ENCODE data around the gene PPFIA1. TPM values are rescaled to one million over a fixed set of nuclear protein-coding genes. Genes with fewer than 3 reads are reported as not detected.

Gene PPFIA1
- 41.8 TPM for total RNA-seq
- long read RNA-seq, full-length matches to known transcripts = 4 of 52 reads
- long read RNA-seq, partial matches to known transcripts = 24 of 52 reads
- long read RNA-seq, other reads (novel, unspliced or antisense) = 24 of 52 reads

GRCh38 chr11:70270104-70270876 is at the start of gene PPFIA1:
Gene PPFIA1 (plus strand): TSS chr11:70270690. CDS start chr11:70272173, 1,483 bp downstream.
- peak; percentile 97 for DNase-seq
- ATAC-seq (ENCODE audit: poor library complexity) = peak; percentile 99
- intact Hi-C loops (cut with DNase I) = no loop called here

GRCh38 chr11:70220920-70221319 is 49.6 kb upstream of the PPFIA1 start:
- ATAC-seq (ENCODE audit: poor library complexity) (no peak), DNase-seq (no peak)
- intact Hi-C loops (cut with DNase I) = no loop called here

GRCh38 chr11:70225681-70226177 is 44.8 kb upstream of the PPFIA1 start:
- peak; percentile 55 for ATAC-seq (ENCODE audit: poor library complexity)
- intact Hi-C loops (cut with DNase I) = no loop called here
- peak; percentile 55 for DNase-seq

DNA sequence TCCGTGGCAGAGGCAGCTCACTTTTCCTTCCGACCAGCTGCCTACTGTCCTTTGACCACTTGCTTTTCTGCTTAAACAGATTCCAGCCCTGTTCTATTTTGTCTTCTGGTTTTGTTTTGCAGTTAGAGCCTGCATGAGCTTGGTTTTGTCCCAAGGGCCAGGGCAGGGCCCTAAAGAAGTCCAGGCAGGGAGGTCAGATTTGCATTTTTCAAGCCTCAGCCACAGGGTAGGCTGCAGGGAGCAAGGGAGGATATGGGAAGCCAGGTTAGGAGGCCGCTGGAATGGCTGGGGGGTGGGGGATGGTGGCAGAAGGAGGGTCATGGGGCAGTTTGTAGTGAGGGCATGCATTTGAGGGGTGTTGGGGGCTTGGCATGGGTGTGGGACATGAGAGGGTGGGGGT is 44.3 kb upstream of the PPFIA1 start:
- DNase-seq = no peak
- ATAC-seq (ENCODE audit: poor library complexity) = no peak
- intact Hi-C loops (cut with DNase I) = no loop called here

DNA sequence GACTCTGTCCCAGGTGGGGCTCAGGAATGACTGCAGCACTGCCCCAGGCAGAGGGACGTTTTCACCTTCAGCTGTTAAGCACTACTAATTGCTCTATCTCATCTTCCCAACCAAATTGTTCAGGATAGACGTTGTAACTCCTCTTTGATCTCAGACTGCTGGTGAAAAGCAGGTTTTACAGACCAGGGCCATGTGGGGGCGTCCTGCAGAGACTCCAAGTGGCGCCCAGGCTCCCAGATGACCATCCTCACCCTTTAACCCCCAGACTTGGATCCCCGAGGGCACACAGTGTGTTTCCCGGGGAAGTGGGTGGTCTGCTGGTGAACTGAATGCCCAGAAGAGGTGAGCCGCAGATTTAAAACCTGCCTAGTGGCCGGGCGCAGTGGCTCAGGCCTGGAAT is 43.5 kb upstream of the PPFIA1 start:
- intact Hi-C loops (cut with DNase I) = no loop called here
- no peak for ATAC-seq (ENCODE audit: poor library complexity)
- no peak for DNase-seq

- intact Hi-C loops (cut with DNase I) = no loop called here
- no peak for ATAC-seq (ENCODE audit: poor library complexity)
- no peak for DNase-seq
These were observed 40.8 kb upstream of the PPFIA1 start for GRCh38 chr11:70229737-70230136.

- no peak for ATAC-seq (ENCODE audit: poor library complexity)
- intact Hi-C loops (cut with DNase I) = no loop called here
- DNase-seq = no peak
These were observed 40.2 kb upstream of the PPFIA1 start for GRCh38 chr11:70230151-70230839.

DNA sequence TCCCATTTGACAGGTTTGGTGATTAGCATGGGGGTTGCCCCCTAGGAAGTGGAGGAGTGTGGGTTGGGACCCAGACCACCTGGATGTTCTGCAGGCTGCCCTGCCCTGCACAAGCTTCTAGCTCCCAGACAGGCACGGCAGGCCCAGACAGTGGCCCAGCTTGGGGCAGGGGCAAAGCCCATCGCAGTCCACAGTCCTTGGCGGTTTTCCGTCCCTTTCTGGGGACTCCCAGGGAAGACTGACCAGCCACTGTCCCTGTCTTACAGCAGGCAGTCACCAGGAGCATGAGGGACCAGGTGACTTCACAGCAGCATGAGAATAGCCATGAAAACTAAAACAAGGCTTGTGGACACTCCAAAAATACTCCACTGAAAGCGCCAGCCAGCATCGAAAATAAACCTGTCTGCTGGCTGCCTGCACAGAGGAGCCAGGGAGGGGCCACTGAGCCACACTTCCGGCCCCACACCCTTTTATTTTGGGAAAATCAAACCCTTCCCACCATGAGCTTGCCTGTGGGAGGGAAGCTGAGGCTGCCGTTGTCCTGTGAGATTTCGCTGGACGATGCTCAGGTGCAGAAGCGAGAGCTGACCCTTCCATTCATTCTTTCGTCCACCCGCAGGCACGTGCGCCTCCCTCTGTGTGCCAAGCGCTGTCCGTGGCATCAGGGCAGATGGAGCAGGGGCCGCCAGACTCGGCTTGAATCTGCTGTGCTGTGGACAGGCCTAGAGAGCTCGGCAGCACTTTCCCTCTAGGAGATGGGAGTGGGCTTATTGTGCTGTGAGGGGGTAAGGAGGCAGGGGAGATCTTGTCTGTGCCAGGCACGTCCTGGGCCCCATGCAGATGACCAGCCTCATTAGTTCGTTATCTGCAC is 39.4 kb upstream of the PPFIA1 start:
- ATAC-seq (ENCODE audit: poor library complexity) (peak; percentile 86), DNase-seq (no peak)
- intact Hi-C loops (cut with DNase I) = no loop called here

- DNase-seq = no peak
- intact Hi-C loops (cut with DNase I) = no loop called here
- ATAC-seq (ENCODE audit: poor library complexity) = no peak
These were observed 37.5 kb upstream of the PPFIA1 start for GRCh38 chr11:70233034-70233433.

DNA sequence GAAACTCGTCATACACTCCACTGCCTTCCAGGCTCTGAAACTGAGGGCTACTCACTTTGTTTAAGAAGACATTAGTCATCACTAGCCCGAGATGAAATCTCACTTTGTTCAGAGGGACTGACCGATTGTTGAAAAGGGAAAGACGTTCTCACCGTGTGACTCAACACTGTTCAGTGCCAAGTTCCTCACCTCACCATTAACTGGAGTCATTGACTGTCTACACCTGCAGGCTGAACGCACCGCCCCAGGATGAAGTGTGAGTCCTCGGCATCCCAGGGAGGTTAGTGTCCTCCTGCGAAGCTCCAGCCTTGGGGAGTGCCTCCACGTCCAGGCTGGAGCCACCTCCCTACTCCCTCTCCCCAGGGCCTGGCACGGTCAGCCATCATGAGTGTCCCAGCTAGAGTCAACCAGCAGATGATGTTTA is 37.0 kb upstream of the PPFIA1 start:
- ATAC-seq (ENCODE audit: poor library complexity) = no peak
- DNase-seq = no peak
- intact Hi-C loops (cut with DNase I) = no loop called here

DNA sequence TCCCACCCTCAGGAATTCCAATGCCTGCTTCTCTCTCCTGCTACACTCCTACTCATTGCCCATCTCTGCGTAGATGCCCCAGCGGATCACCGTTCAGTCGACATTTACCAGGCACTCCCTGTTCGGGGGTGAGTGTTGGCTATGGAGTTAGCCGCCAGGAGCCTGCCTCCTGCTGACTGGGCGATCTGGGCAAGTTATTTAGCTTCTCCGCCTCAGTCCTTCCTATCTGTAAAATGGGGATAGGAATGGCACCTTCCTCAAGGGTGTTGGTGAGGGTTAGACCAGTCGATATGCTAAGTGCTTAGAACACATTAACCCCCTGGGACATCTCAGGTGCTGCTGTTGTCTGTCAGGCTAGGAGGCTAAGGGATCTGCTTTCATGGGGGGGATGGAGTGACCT is 36.5 kb upstream of the PPFIA1 start:
- no peak for ATAC-seq (ENCODE audit: poor library complexity)
- intact Hi-C loops (cut with DNase I) = no loop called here
- DNase-seq = no peak

DNA sequence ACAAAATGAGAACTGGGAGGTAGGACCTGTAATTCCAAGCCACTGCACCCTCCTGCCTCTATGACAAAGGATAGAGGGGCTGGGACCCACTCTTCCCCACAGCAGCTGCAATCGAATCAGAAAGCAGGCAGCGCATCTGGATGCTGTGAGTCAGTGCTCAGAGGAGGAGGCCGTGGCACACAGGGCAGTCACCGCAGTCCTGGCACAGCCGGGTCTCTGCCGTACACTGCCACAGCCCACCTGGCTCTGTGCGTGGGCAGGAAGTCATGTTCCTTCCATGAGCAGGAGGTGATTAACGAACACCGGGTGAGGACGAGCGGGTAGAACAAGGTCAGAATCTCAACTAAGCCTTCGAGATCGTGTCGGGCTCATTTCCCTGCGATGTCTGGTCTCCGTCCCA is 30.2 kb upstream of the PPFIA1 start:
- no peak for ATAC-seq (ENCODE audit: poor library complexity)
- no peak for DNase-seq
- intact Hi-C loops (cut with DNase I) = no loop called here

DNA sequence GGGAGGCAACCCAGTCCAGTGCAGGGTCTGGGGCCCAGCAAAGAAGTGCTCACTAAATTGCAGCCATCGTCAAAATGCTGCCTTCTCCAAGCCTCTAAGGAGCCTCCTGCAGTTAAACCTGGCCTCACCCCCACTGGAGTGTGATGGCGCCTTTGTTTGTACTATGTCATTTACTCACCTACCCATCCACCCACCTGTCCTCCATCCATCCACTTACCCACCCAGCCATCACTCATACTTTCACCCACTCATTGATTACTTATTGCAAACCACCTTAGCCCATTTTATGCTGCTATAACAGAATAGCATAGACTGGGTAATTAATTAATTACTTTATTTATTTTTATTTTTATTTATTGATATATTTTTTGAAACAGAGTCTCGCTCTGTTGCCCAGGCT is 28.8 kb upstream of the PPFIA1 start:
- intact Hi-C loops (cut with DNase I) = no loop called here
- DNase-seq (no peak), ATAC-seq (ENCODE audit: poor library complexity) (no peak)

GRCh38 chr11:70242885-70243284 is 27.6 kb upstream of the PPFIA1 start:
- intact Hi-C loops (cut with DNase I) = no loop called here
- ATAC-seq (ENCODE audit: poor library complexity) = no peak
- DNase-seq = no peak

- intact Hi-C loops (cut with DNase I) = no loop called here
- no peak for ATAC-seq (ENCODE audit: poor library complexity)
- DNase-seq = peak; percentile 16
These were observed 26.4 kb upstream of the PPFIA1 start for GRCh38 chr11:70243912-70244652.

GRCh38 chr11:70244698-70245097 is 25.8 kb upstream of the PPFIA1 start:
- intact Hi-C loops (cut with DNase I) = no loop called here
- peak; percentile 7 for DNase-seq
- no peak for ATAC-seq (ENCODE audit: poor library complexity)

- intact Hi-C loops (cut with DNase I) = no loop called here
- ATAC-seq (ENCODE audit: poor library complexity) = no peak
These were observed 24.3 kb upstream of the PPFIA1 start for GRCh38 chr11:70246196-70246595.

DNA sequence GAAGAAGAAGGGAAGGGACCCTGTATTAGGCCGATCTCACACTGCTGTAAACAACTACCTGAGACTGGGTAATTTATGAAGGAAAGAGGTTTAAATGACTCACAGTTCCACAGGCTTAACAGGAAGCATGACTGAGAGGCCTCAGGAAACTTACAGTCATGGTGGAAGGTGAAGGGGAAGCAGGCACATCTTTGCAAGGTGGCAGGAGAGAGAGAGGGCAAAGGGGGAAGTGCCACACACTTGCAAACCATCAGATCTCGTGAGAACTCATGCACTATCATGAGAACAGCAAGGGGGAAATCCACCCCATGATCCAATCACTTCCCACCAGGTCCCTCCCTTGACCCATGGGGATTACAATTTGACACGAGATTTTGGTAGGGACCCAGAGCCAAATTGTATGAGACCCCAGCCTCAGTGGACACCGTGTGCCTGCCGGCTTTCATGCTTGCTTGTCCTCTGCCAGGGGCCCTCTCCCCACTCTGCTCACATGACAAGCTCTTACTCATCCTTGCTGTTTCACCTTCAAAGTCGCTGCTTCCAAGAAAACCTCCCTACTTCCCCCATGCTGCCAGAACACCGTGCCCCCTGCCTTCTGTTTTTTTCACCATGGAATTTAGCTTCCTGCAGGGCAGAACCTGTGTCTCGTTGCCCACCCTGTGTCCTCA is 23.3 kb upstream of the PPFIA1 start:
- intact Hi-C loops (cut with DNase I) = no loop called here
- peak; percentile 5 for DNase-seq
- no peak for ATAC-seq (ENCODE audit: poor library complexity)

More at GRCh38 chr11:70246196-70246595, 24.3 kb upstream of the PPFIA1 start:
- peak; percentile 11 for DNase-seq
